Left renal pelvis (tissue), 4 donors: ENCODE data around the gene ZDHHC6. TPM values are rescaled to one million over a fixed set of nuclear protein-coding genes. Genes with fewer than 3 reads are reported as not detected.
"Not testable (repeated sequence)": the region's sequence is repeated elsewhere in the genome, so short reads cannot be mapped to it uniquely, and the experiment has no call there.

ENCODE experiments used
- DNase-seq, 4 donors: peaks; one replicate each; pipeline ENCODE4 v3.0.0-alpha.2; 2013; ENCODE audit warnings: low read depth in 4 of 4, low spot score in 3 of 4
- polyA plus RNA-seq, 4 donors: library from polyadenylated mRNA; unstranded; fragments of 120-200 nt; gene quantifications; one replicate each; pipeline ENCODE4 v1.2.1, GENCODE V29; 2013; ENCODE audit not compliant: insufficient read length in 4 of 4

Gene ZDHHC6
- polyA plus RNA-seq, 4 donors, result 55.5 to 77.5 (median 73.8) TPM

DNA sequence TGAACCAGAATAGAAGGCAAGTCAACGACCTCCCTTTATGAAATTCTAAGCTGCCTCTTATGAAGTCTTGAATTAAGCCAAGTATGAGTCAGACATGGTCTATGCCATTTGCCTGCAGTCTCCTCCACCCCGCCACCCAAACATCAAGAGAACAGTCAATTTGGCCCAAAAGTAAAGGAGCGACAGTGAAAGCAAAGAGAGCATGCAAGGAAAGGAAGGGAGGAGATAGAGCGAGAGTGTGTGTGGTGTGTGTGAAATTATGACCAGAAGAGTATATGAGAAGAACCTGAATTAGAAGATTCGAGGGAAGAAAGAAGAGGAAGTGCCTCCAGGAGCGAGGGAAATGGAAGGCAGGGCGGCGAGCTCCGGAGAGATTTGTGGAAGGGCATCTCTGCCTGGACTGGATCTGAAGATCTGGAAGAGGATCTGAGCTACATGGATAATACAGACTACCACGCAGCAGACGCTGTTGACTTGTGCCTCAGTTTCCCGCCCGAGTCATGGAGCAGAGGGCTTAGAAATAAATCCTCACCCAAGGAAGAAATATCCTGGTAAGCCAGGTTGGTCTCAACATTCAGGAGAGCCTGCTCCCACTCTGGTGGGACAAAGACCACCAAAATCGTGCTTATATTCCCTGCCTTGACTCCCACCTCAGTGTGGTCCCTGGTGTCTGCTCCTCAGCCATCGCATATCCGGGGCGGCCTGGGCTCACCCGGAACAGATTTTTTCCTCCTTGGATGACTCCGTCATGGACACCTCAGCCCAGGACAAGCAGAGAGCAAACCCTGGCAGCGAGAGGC, 459 bp downstream of the ZDHHC6 start:
- DNase-seq, result no peak

- DNase-seq, result no peak
Observed at GRCh38 chr10:112442063-112442462, 4.7 kb downstream of the ZDHHC6 start.

- no peak for DNase-seq
Observed at GRCh38 chr10:112441520-112441919, 5.2 kb downstream of the ZDHHC6 start.

- DNase-seq, result no peak
Observed at GRCh38 chr10:112438356-112438755, 8.4 kb downstream of the ZDHHC6 start.

- DNase-seq, result peak in 2 of 4 donors; percentile 17 to 20
Observed at GRCh38 chr10:112434988-112435619, 11.6 kb downstream of the ZDHHC6 start.

- DNase-seq, result no peak
Observed at GRCh38 chr10:112433136-112433535, 13.6 kb downstream of the ZDHHC6 start.

GRCh38 chr10:112429654-112430230, 17.0 kb downstream of the ZDHHC6 start:
- DNase-seq, result no peak

DNA sequence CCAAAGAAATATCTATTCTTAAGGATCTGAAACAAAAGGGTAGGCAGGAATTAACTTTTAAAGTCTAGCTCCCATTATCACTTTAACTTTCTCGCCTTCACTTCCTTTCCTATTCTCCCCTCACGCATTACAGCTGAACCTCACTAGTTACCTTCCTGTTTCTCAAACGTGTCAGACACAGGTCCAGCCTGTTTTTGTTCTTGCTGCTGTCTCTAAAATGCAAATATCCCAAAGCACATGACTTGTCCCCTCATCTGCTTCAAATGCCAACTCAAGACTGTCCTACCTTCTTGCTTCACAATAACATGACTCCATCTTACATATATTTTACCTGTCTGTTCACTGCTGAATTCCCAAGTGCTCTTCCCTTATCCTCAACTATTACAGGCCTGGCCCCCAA, 17.6 kb downstream of the ZDHHC6 start:
- DNase-seq, result no peak

GRCh38 chr10:112426111-112426510, 20.6 kb downstream of the ZDHHC6 start:
- DNase-seq, result no peak

- no peak for DNase-seq
Observed at GRCh38 chr10:112424651-112425050, 22.1 kb downstream of the ZDHHC6 start.

DNA sequence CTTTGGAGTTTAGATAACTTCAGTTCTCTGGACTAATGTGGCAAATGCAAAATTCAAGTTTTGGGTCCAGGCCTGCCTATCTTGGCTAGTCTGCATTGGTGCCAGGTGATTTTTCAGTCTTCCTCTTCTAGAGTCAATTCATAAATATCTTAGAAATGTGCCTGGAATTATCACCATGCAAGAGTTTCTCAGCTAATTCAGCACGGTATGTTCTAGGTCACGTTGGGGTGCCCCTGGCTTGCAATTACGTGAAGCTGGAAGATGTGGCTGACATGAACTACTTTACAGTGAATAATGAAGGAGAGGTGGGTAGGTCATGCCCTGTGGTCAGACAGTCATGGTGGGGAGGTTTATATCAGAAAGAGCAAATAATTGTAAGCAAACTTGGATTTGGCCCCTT, 25.0 kb downstream of the ZDHHC6 start:
- DNase-seq, result no peak

DNA sequence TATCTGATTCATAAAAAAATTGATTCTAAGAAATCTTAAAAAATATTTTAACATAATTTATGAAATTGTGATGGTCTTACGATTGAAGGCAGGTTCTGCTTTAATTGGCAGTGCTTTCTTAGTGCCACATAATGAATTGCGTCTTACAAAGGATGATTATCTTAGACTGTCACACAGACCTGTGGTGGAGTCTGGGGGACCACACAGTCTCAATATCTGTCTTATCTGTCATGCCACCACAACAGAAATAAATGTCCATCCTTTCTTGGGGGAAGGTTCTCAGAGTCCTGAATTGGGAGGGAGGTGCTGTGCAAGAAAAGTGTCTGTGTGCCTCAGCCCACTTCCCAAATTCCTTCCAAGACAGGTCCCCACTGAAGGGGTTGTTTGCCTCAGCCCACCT, 34.0 kb downstream of the ZDHHC6 start:
- no peak for DNase-seq

- no peak for DNase-seq
Observed at GRCh38 chr10:112409755-112410154, 37.0 kb downstream of the ZDHHC6 start.

DNA sequence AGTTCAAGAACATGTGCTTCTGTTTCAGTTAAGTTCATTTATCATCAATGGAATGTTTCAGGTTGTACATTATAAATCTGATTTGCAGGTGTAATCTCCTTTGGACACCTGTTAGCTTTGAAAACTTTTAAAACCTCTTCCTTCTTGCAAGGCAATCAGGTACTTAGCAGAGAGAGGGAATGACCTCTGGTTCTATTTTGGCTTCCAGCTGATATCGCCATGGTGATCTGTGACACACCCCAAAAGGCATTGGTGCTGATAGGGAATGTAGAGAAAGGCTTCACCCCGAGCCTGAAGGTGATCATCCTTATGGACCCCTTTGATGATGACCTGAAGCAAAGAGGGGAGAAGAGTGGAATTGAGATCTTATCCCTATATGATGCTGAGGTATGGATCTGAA, 37.4 kb downstream of the ZDHHC6 start:
- DNase-seq, result no peak

DNA sequence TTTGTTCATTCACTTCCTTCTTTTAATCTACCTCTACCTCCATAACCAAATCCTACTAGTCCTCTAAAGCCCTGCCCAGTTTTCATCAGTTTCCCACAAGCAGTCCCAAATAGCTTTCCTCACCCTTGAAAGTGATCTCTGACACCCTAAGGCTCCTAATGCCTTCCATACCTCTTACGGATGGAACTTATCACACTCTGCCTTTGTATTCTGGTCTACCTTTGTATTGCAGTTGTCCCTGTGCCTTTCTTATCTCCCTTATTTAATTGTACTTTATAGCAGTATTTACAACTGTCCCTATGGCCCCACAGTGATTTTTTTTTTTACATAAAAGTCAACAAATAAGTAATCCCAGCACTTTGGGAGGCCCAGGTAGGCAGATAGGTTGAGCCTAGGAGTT, 39.0 kb downstream of the ZDHHC6 start:
- no peak for DNase-seq

GRCh38 chr10:112406806-112407205, 39.9 kb downstream of the ZDHHC6 start:
- DNase-seq, result not testable (repeated sequence)

GRCh38 chr10:112404617-112405016, 42.1 kb downstream of the ZDHHC6 start:
- no peak for DNase-seq

DNA sequence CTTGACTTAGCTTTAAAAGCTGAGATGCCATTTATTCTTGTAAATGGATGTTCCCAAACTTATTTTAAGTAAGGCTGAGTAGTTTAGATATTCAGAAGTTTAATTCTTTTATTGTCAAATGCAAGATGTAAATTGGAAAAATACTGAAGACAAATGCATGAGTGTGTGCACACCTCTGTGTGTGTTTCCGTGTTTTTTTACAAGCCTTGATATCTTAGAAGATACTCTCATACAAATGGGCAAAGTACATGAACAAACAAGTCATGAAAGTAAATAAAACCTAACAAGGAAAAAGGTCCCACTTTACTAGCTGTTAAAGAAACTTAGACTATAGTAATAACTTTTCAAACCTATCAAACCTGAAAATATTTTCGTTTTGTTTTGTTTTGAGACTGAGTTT, 43.8 kb downstream of the ZDHHC6 start:
- DNase-seq, result no peak

- DNase-seq, result no peak
Observed at GRCh38 chr10:112397592-112397991, 49.1 kb downstream of the ZDHHC6 start.

- DNase-seq, result no peak
Observed at GRCh38 chr10:112395809-112396530, 50.7 kb downstream of the ZDHHC6 start.

DNA sequence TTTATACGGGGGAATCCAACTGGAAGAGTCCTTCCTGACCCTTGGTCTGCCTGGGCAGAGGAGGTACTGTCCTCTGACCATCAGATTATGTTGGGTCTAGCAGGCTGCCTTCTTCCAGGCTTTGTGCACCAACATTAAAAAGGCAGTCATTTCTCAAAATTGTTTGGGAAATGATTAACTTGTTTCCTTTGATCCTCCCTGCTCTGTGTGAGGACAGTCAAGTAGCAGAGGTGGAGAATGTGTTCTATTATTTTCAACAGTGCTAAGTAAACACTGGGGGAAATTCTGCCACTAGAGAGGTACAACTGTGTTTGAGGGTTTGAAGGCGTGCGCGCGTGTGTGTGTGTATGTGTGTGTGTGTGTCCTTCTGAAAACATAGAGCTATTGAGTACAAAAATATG, 52.2 kb downstream of the ZDHHC6 start:
- DNase-seq, result no peak
